Ovary (tissue), 3 donors: ENCODE data around the gene METTL23.
"Not testable (repeated sequence)": the region's sequence is repeated elsewhere in the genome, so short reads cannot be mapped to it uniquely, and the experiment has no call there.

ENCODE experiments used
- EP300 ChIP-seq: sonication (generic); formaldehyde crosslinking; IDR thresholded peaks from one replicate; pipeline ENCODE4 v1.6.1; 2017; ENCODE audit warnings: antibody characterized with exemption
- TF ChIP-seq, protein P1 (sequence below), 3 donors: fragments of 450-650 bp in 2 of 3; fragments of 200-600 bp in 1 of 3; IDR thresholded peaks; one replicate each; pipeline versions ENCODE4 v1.5.1 to v1.8.0; 2016 to 2022; ENCODE audit warnings: antibody characterized with exemption in 3 of 3, mild to moderate bottlenecking in 1 of 3
- donor health status: DM: no; HTN: no; CAD: no.

DNA sequence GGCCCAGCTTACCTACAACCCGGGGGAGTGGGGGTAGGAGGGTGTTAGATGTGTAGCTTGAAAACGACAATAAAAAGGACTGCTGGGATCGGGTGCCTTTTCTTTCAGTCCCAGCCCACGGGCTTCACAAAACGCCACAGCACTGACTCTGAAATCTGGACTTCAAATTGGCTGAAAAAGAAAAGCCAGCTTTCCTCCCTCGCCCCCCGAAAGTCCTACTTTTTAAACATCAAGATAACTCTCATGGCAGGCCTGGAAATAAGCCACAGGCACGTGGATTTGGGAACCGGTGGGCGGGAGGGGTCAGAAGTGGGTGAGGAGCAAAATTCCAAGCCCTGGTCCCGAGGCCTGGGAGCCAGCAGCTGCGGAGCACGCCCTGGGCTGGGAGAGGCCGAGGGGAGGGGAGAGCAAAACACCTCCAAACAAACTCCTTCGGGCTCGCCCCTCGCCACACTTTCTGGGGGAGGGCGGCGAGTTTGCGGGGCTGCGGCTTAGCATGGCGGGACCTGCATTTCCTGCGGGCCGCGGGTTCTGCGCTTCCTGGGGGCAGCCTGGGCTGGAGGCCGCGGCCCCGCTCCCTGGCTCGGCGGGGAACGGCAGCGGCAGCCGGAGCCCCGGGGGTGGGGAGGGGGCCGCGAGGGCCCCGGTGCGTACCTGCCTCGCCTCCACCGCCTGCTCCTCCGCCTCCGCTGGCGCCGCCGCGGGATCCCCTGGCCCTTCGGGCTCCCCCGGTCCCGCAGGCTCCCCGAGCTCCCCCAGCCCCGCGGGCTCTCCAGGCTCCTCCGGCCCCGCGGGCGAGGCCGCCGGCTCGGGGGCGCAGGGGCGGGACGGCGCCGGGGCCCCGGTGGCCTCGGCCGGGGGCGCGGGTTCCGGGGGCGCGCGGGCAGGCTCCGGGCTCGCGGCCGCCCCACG lies 16.4 kb upstream of the METTL23 start:
- not testable (repeated sequence) for TF ChIP-seq EP300
- TF ChIP-seq, protein P1, sequence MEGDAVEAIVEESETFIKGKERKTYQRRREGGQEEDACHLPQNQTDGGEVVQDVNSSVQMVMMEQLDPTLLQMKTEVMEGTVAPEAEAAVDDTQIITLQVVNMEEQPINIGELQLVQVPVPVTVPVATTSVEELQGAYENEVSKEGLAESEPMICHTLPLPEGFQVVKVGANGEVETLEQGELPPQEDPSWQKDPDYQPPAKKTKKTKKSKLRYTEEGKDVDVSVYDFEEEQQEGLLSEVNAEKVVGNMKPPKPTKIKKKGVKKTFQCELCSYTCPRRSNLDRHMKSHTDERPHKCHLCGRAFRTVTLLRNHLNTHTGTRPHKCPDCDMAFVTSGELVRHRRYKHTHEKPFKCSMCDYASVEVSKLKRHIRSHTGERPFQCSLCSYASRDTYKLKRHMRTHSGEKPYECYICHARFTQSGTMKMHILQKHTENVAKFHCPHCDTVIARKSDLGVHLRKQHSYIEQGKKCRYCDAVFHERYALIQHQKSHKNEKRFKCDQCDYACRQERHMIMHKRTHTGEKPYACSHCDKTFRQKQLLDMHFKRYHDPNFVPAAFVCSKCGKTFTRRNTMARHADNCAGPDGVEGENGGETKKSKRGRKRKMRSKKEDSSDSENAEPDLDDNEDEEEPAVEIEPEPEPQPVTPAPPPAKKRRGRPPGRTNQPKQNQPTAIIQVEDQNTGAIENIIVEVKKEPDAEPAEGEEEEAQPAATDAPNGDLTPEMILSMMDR (IDR thresholded peaks at IDR 0.05): not testable (repeated sequence)
